ENCODE results near the gene AFG1L.

AFG1L gene

GRCh38 chr6:108421366-108421765 is 126.5 kb downstream of the AFG1L start:
- Histone ChIP-seq H3K79me2 (ENCODE audit: insufficient read depth, low read length) (no peaks in the 10 kb centered on the region), H3K4me1 (ENCODE audit: insufficient read depth, low read length, poor library complexity, severe bottlenecking) (peaks cover 8% of the 10 kb centered on the region), H3K36me3 (ENCODE audit: insufficient read depth, low read length) (no peaks in the 10 kb centered on the region), H3K9me3 (ENCODE audit: insufficient read depth, low read depth, low read length) (no peaks in the 10 kb centered on the region), H3F3A (ENCODE audit: low read depth) (peaks cover 4% of the 10 kb centered on the region; the same call in 1 of the 2 replicates), H3K4me2 (ENCODE audit: low read depth, low read length, poor library complexity, severe bottlenecking) (no peak overlapping the region), H3K9ac (ENCODE audit: low read depth, low read length, poor library complexity, severe bottlenecking) (no peak overlapping the region), H3K27me3 (ENCODE audit: insufficient read depth, low read length, poor library complexity, severe bottlenecking) (no peaks in the 10 kb centered on the region), H3K4me3 (ENCODE audit: low read length, poor library complexity, severe bottlenecking) (no peak overlapping the region), H3K9me2 (replicated peaks; ENCODE audit: low read depth, low read length) (no peaks in the 10 kb centered on the region), H2AFZ (ENCODE audit: low read length) (peak overlapping the region; percentile 0; the same call in 1 of the 2 replicates), H4K20me1 (ENCODE audit: insufficient read depth, low read length, poor library complexity, severe bottlenecking) (no peaks in the 10 kb centered on the region)
- TF ChIP-seq EZH2phosphoT487 (IDR thresholded peaks at IDR 0.05; ENCODE audit: borderline replicate concordance) = no peak
- TF ChIP-seq, protein P1, sequence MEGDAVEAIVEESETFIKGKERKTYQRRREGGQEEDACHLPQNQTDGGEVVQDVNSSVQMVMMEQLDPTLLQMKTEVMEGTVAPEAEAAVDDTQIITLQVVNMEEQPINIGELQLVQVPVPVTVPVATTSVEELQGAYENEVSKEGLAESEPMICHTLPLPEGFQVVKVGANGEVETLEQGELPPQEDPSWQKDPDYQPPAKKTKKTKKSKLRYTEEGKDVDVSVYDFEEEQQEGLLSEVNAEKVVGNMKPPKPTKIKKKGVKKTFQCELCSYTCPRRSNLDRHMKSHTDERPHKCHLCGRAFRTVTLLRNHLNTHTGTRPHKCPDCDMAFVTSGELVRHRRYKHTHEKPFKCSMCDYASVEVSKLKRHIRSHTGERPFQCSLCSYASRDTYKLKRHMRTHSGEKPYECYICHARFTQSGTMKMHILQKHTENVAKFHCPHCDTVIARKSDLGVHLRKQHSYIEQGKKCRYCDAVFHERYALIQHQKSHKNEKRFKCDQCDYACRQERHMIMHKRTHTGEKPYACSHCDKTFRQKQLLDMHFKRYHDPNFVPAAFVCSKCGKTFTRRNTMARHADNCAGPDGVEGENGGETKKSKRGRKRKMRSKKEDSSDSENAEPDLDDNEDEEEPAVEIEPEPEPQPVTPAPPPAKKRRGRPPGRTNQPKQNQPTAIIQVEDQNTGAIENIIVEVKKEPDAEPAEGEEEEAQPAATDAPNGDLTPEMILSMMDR (conservative IDR thresholded peaks at IDR 0.05; ENCODE audit: low read length) = no peak

- H3F3A ChIP-seq (ENCODE audit: low read depth) = peaks cover 1% of the 10 kb centered on the region; the same call in 1 of the 2 replicates
- no peak overlapping the region for H3K4me2 ChIP-seq (ENCODE audit: low read depth, low read length, poor library complexity, severe bottlenecking)
- H3K9ac ChIP-seq (ENCODE audit: low read depth, low read length, poor library complexity, severe bottlenecking) = no peak overlapping the region
- no peaks in the 10 kb centered on the region for H3K36me3 ChIP-seq (ENCODE audit: insufficient read depth, low read length)
- peaks cover 8% of the 10 kb centered on the region for H3K4me1 ChIP-seq (ENCODE audit: insufficient read depth, low read length, poor library complexity, severe bottlenecking)
- no peak overlapping the region for H2AFZ ChIP-seq (ENCODE audit: low read length)
- no peaks in the 10 kb centered on the region for H4K20me1 ChIP-seq (ENCODE audit: insufficient read depth, low read length, poor library complexity, severe bottlenecking)
- H3K4me3 ChIP-seq (ENCODE audit: low read length, poor library complexity, severe bottlenecking) = no peak overlapping the region
- no peaks in the 10 kb centered on the region for H3K9me2 ChIP-seq (replicated peaks; ENCODE audit: low read depth, low read length)
- H3K27me3 ChIP-seq (ENCODE audit: insufficient read depth, low read length, poor library complexity, severe bottlenecking) = no peaks in the 10 kb centered on the region
- H3K9me3 ChIP-seq (ENCODE audit: insufficient read depth, low read depth, low read length) = no peaks in the 10 kb centered on the region
- H3K79me2 ChIP-seq (ENCODE audit: insufficient read depth, low read length) = no peaks in the 10 kb centered on the region
- TF ChIP-seq, protein P1 (conservative IDR thresholded peaks at IDR 0.05; ENCODE audit: low read length) = no peak
- no peak for TF ChIP-seq EZH2phosphoT487 (IDR thresholded peaks at IDR 0.05; ENCODE audit: borderline replicate concordance)
Measured at GRCh38 chr6:108423982-108424705, 129.3 kb downstream of the AFG1L start.

- H3K9me3 ChIP-seq (ENCODE audit: insufficient read depth, low read depth, low read length) = no peaks in the 10 kb centered on the region
- H3K9me2 ChIP-seq (replicated peaks; ENCODE audit: low read depth, low read length) = no peaks in the 10 kb centered on the region
- peaks cover 8% of the 10 kb centered on the region for H3K4me1 ChIP-seq (ENCODE audit: insufficient read depth, low read length, poor library complexity, severe bottlenecking)
- H3K79me2 ChIP-seq (ENCODE audit: insufficient read depth, low read length) = no peaks in the 10 kb centered on the region
- H3K9ac ChIP-seq (ENCODE audit: low read depth, low read length, poor library complexity, severe bottlenecking) = no peak overlapping the region
- no peaks in the 10 kb centered on the region for H4K20me1 ChIP-seq (ENCODE audit: insufficient read depth, low read length, poor library complexity, severe bottlenecking)
- no peaks in the 10 kb centered on the region for H3K36me3 ChIP-seq (ENCODE audit: insufficient read depth, low read length)
- H3F3A ChIP-seq (ENCODE audit: low read depth) = no peaks in the 10 kb centered on the region
- H2AFZ ChIP-seq (ENCODE audit: low read length) = no peak overlapping the region
- H3K4me2 ChIP-seq (ENCODE audit: low read depth, low read length, poor library complexity, severe bottlenecking) = no peak overlapping the region
- no peak overlapping the region for H3K4me3 ChIP-seq (ENCODE audit: low read length, poor library complexity, severe bottlenecking)
- no peaks in the 10 kb centered on the region for H3K27me3 ChIP-seq (ENCODE audit: insufficient read depth, low read length, poor library complexity, severe bottlenecking)
- TF ChIP-seq, protein P1 (conservative IDR thresholded peaks at IDR 0.05; ENCODE audit: low read length) = no peak
- TF ChIP-seq EZH2phosphoT487 (IDR thresholded peaks at IDR 0.05; ENCODE audit: borderline replicate concordance) = no peak
Measured at GRCh38 chr6:108425428-108425827, 130.6 kb downstream of the AFG1L start.

Data from Loucy (cell line).